Fibroblast of lung (primary cell): ENCODE results near the gene ITGB1.

ENCODE experiments used
- EZH2 ChIP-seq: IDR thresholded peaks from 2 replicates; pipeline ENCODE4 v1.5.1; 2012; ENCODE audit warnings: low read length, control low read depth, mild to moderate bottlenecking; ENCODE audit errors: missing control alignments
- TF ChIP-seq, protein P1 (sequence below), 2 donors: IDR thresholded peaks in 1 of 2; conservative IDR thresholded peaks in 1 of 2; 1 replicate in 1 of 2; 2 replicates in 1 of 2; pipeline ENCODE4 v1.5.1; 2011 to 2012; ENCODE audit warnings: low read length in 2 of 2, control low read depth in 1 of 2, inconsistent platforms in 1 of 2, low read depth in 1 of 2, mild to moderate bottlenecking in 1 of 2

DNA sequence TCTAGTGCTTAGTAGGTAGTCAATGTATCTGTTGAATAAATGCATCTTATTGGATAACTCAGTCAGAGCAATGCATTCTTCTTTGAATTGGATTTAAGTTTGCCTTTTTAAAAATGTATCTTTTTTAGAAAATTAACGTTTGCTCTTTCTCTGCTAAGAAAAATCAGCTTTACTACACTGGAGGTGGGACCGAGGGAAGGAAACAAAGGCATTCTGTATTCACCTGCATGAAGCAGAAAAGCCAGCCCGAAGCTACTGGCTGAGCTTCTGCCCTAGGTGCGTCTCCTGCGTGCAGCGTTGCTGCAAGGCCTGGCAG, 22.2 kb upstream of the ITGB1 start:
- TF ChIP-seq, protein P1, sequence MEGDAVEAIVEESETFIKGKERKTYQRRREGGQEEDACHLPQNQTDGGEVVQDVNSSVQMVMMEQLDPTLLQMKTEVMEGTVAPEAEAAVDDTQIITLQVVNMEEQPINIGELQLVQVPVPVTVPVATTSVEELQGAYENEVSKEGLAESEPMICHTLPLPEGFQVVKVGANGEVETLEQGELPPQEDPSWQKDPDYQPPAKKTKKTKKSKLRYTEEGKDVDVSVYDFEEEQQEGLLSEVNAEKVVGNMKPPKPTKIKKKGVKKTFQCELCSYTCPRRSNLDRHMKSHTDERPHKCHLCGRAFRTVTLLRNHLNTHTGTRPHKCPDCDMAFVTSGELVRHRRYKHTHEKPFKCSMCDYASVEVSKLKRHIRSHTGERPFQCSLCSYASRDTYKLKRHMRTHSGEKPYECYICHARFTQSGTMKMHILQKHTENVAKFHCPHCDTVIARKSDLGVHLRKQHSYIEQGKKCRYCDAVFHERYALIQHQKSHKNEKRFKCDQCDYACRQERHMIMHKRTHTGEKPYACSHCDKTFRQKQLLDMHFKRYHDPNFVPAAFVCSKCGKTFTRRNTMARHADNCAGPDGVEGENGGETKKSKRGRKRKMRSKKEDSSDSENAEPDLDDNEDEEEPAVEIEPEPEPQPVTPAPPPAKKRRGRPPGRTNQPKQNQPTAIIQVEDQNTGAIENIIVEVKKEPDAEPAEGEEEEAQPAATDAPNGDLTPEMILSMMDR (conservative IDR thresholded peaks at IDR 0.05 in 1 of 2, IDR thresholded peaks at IDR 0.05 in 1 of 2; ENCODE audit: low read depth in 1 of 2, low read length in 2 of 2), result no peak
- TF ChIP-seq EZH2, result no peak
